ENCODE data around the gene SHC2. TPM values are rescaled to one million over a fixed set of nuclear protein-coding genes. Genes with fewer than 3 reads are reported as not detected.
A peak's percentile ranks its signal among the peaks of the same experiment; 100 is the strongest.

Gene SHC2
- total and polyA plus RNA-seq, 9 of the 15 experiments (the other 6 are each of a cell fraction or from before 2014, with no cell fraction given): 0.14 to 0.36 (median 0.17) TPM; not detected in 5

DNA sequence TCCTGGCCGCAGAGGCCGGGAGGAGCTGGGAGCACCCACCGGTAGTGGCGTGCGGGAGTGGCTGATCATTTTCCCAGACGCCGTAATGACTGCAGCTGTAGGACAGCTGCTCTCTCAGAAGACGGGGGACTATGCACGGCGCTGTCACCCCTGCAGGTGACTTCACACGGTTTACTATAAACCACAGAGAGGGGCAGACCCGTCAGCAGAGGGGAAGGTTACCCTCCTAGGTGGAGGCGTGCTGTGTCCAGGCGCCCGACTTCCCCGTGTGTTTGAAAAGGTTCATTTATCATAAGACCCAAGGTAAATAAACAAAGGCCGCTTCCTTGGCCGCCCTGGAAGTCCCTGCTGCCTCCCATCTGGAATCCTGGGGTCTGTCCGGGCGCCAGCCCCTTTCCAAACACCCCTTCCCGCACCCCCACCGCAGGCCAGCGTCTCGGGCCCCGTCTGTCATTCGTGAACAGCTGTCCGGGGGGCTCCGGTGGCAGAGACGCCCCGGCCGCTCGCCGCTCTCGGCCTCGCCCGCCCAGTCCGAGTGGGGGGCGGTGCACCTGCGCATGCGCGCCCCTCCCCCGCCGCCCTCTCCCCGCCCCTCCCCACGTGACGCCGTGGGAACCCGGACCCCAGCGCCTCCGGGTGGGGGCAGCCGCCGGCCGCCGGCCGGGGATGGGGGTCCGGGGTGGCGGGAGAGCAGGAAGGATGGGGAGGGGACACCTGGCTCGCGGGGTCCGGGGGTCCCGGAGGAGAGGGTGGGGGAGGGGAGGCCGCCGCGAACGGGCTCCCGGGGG, 915 bp downstream of the SHC2 start (continued):
- TF ChIP-seq RBBP5 (IDR thresholded peaks at IDR 0.05; ENCODE audit: borderline replicate concordance, insufficient read depth, low read length, poor library complexity, severe bottlenecking) (peak; percentile 31), ZNF589 (CRISPR knock-in tag; IDR thresholded peaks at IDR 0.05; ENCODE audit: low read depth) (no peak), CTBP1 (IDR thresholded peaks at IDR 0.05; ENCODE audit: borderline replicate concordance) (no peak), ZNF263 (CRISPR knock-in tag; IDR thresholded peaks at IDR 0.05; ENCODE audit: borderline replicate concordance) (peak; percentile 80), ZBTB7A (IDR thresholded peaks at IDR 0.05; ENCODE audit: borderline replicate concordance, control insufficient read depth, low read depth, low read length) (0 out of 2 replicates have a peak, but pooled peaks have one; percentile 18), CBX2 (IDR thresholded peaks at IDR 0.05; ENCODE audit: insufficient read depth, low read length, poor library complexity, severe bottlenecking) (no peak), ZNF717 (CRISPR knock-in tag; IDR thresholded peaks at IDR 0.05) (no peak), PCBP1 (IDR thresholded peaks at IDR 0.05; ENCODE audit: low read depth, low read length, poor library complexity, severe bottlenecking) (peak; percentile 87), MTA3 (IDR thresholded peaks at IDR 0.05; ENCODE audit: borderline replicate concordance) (0 out of 2 replicates have a peak, but pooled peaks have one; percentile 32)
- TF ChIP-seq, protein P1, sequence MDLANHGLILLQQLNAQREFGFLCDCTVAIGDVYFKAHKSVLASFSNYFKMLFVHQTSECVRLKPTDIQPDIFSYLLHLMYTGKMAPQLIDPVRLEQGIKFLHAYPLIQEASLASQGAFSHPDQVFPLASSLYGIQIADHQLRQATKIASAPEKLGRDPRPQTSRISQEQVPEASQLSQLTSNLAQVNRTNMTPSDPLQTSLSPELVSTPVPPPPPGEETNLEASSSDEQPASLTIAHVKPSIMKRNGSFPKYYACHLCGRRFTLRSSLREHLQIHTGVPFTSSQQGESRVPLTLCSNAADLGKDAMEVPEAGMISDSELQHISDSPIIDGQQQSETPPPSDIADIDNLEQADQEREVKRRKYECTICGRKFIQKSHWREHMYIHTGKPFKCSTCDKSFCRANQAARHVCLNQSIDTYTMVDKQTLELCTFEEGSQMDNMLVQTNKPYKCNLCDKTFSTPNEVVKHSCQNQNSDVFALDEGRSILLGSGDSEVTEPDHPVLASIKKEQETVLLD (IDR thresholded peaks at IDR 0.05): 0 out of 2 replicates have a peak, but pooled peaks have one; percentile 31
- TF ChIP-seq, protein P2, sequence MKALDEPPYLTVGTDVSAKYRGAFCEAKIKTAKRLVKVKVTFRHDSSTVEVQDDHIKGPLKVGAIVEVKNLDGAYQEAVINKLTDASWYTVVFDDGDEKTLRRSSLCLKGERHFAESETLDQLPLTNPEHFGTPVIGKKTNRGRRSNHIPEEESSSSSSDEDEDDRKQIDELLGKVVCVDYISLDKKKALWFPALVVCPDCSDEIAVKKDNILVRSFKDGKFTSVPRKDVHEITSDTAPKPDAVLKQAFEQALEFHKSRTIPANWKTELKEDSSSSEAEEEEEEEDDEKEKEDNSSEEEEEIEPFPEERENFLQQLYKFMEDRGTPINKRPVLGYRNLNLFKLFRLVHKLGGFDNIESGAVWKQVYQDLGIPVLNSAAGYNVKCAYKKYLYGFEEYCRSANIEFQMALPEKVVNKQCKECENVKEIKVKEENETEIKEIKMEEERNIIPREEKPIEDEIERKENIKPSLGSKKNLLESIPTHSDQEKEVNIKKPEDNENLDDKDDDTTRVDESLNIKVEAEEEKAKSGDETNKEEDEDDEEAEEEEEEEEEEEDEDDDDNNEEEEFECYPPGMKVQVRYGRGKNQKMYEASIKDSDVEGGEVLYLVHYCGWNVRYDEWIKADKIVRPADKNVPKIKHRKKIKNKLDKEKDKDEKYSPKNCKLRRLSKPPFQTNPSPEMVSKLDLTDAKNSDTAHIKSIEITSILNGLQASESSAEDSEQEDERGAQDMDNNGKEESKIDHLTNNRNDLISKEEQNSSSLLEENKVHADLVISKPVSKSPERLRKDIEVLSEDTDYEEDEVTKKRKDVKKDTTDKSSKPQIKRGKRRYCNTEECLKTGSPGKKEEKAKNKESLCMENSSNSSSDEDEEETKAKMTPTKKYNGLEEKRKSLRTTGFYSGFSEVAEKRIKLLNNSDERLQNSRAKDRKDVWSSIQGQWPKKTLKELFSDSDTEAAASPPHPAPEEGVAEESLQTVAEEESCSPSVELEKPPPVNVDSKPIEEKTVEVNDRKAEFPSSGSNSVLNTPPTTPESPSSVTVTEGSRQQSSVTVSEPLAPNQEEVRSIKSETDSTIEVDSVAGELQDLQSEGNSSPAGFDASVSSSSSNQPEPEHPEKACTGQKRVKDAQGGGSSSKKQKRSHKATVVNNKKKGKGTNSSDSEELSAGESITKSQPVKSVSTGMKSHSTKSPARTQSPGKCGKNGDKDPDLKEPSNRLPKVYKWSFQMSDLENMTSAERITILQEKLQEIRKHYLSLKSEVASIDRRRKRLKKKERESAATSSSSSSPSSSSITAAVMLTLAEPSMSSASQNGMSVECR (CRISPR knock-in tag; IDR thresholded peaks at IDR 0.05): 0 out of 2 replicates have a peak, but pooled peaks have one; percentile 3
- TF ChIP-seq, protein P3, sequence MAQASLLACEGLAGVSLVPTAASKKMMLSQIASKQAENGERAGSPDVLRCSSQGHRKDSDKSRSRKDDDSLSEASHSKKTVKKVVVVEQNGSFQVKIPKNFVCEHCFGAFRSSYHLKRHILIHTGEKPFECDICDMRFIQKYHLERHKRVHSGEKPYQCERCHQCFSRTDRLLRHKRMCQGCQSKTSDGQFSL (CRISPR knock-in tag; IDR thresholded peaks at IDR 0.05): no peak
- TF ChIP-seq, protein P3 (tag; IDR thresholded peaks at IDR 0.05): peak in 1 of 2 experiments; percentile 57; a peak in 1 of 4 replicates
- TF ChIP-seq, protein P4, sequence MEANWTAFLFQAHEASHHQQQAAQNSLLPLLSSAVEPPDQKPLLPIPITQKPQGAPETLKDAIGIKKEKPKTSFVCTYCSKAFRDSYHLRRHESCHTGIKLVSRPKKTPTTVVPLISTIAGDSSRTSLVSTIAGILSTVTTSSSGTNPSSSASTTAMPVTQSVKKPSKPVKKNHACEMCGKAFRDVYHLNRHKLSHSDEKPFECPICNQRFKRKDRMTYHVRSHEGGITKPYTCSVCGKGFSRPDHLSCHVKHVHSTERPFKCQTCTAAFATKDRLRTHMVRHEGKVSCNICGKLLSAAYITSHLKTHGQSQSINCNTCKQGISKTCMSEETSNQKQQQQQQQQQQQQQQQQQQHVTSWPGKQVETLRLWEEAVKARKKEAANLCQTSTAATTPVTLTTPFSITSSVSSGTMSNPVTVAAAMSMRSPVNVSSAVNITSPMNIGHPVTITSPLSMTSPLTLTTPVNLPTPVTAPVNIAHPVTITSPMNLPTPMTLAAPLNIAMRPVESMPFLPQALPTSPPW (CRISPR knock-in tag; IDR thresholded peaks at IDR 0.05): peak; percentile 84
- TF ChIP-seq, protein P5, sequence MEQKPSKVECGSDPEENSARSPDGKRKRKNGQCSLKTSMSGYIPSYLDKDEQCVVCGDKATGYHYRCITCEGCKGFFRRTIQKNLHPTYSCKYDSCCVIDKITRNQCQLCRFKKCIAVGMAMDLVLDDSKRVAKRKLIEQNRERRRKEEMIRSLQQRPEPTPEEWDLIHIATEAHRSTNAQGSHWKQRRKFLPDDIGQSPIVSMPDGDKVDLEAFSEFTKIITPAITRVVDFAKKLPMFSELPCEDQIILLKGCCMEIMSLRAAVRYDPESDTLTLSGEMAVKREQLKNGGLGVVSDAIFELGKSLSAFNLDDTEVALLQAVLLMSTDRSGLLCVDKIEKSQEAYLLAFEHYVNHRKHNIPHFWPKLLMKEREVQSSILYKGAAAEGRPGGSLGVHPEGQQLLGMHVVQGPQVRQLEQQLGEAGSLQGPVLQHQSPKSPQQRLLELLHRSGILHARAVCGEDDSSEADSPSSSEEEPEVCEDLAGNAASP (IDR thresholded peaks at IDR 0.05): no peak

Data from K562 (cell line).